NCI-H2227 (cell line): Measurements from ENCODE around the gene SELP.
"Not testable (repeated sequence)": the region's sequence is repeated elsewhere in the genome, so short reads cannot be mapped to it uniquely, and the experiment has no call there.

Experiments
- DNase-seq: peaks from one replicate; lab custom pipeline; 2025; ENCODE audit not compliant: unreplicated experiment; lab: John Stamatoyannopoulos, UW

Gene SELP

GRCh38 chr1:169630006-169630405 lies at the start of gene SELP:
Gene SELP, minus strand, starts transcription at chr1:169630124. Its CDS starts 50 bp downstream, at chr1:169630074.
- no peak for DNase-seq

GRCh38 chr1:169679692-169680091 lies 49.8 kb upstream of the SELP start:
- DNase-seq, result no peak

- DNase-seq, result no peak
These were observed 46.1 kb upstream of the SELP start for GRCh38 chr1:169676001-169676400.

GRCh38 chr1:169670836-169671235 lies 40.9 kb upstream of the SELP start:
- DNase-seq, result no peak

- not testable (repeated sequence) for DNase-seq
These were observed 40.3 kb upstream of the SELP start for GRCh38 chr1:169670244-169670643.

GRCh38 chr1:169667699-169668596 lies 38.0 kb upstream of the SELP start:
- DNase-seq, result not testable (repeated sequence)

GRCh38 chr1:169667227-169667639 lies 37.3 kb upstream of the SELP start:
- DNase-seq, result not testable (repeated sequence)

GRCh38 chr1:169662680-169663079 lies 32.8 kb upstream of the SELP start:
- DNase-seq, result not testable (repeated sequence)

- not testable (repeated sequence) for DNase-seq
These were observed 31.1 kb upstream of the SELP start for GRCh38 chr1:169661066-169661465.

GRCh38 chr1:169658777-169659176 lies 28.9 kb upstream of the SELP start:
- not testable (repeated sequence) for DNase-seq

GRCh38 chr1:169653873-169654272 lies 23.9 kb upstream of the SELP start:
- no peak for DNase-seq

- no peak for DNase-seq
These were observed 21.1 kb upstream of the SELP start for GRCh38 chr1:169651035-169651434.

GRCh38 chr1:169650551-169650950 lies 20.6 kb upstream of the SELP start:
- DNase-seq, result no peak

- no peak for DNase-seq
These were observed 18.8 kb upstream of the SELP start for GRCh38 chr1:169648709-169649108.

GRCh38 chr1:169648187-169648586 lies 18.3 kb upstream of the SELP start:
- no peak for DNase-seq

GRCh38 chr1:169647512-169647911 lies 17.6 kb upstream of the SELP start:
- no peak for DNase-seq

GRCh38 chr1:169644297-169644696 lies 14.4 kb upstream of the SELP start:
- DNase-seq, result no peak

- no peak for DNase-seq
These were observed 5.0 kb upstream of the SELP start for GRCh38 chr1:169634877-169635276.

GRCh38 chr1:169634145-169634544 lies 4.2 kb upstream of the SELP start:
- DNase-seq, result no peak

- no peak for DNase-seq
These were observed 1.3 kb upstream of the SELP start for GRCh38 chr1:169631249-169631648.

- DNase-seq, result no peak
These were observed 5.0 kb downstream of the SELP start for GRCh38 chr1:169624912-169625311.

GRCh38 chr1:169624122-169624521 lies 5.8 kb downstream of the SELP start:
- DNase-seq, result no peak
